ENCODE results near the gene GTF2A2.
"Not testable (repeated sequence)": the region's sequence is repeated elsewhere in the genome, so short reads cannot be mapped to it uniquely, and the experiment has no call there.

The GTF2A2 gene, protein sequence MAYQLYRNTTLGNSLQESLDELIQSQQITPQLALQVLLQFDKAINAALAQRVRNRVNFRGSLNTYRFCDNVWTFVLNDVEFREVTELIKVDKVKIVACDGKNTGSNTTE

DNA sequence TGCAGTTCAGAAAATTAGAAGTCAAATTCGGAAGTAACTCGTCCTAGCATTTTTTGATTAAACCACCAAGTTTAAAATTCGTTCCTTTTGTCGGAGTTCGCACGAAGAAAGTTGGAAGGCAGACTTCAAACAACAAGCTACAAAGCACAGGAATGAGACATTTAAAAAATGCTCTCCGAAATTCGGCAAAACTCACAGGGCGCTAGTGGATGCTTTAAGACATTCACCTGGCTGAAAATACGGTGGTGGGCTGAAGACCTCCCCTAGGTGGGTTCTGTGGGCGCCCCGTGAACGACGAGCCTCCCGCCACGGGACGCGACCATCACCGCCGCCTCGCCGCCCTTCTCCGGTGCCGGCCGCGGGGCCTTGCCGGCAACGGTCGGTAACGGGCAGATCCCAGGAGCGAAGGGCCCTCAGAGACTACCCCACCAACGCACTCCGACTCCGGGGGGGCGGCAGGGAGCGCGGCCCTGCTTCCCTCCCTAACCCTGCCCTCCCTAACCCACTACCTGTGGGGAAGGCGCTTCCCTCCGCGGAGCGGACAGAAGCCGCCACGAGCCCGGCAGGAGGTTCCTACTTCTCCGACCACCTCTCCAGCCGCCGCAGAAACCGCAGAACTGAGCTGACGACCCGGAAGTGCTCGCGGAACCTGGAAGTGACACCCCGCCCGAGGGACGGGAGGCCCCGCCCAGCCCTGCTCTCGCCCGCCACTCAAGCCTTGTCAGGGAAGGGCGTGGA lies at the start of gene GTF2A2:
GTF2A2 (minus strand) TSS at position 619 of the 738 bp plus-strand sequence. CDS start 5,238 bp downstream, outside the sequence.
- peak; percentile 90 for DNase-seq (ENCODE audit: low spot score)

DNA sequence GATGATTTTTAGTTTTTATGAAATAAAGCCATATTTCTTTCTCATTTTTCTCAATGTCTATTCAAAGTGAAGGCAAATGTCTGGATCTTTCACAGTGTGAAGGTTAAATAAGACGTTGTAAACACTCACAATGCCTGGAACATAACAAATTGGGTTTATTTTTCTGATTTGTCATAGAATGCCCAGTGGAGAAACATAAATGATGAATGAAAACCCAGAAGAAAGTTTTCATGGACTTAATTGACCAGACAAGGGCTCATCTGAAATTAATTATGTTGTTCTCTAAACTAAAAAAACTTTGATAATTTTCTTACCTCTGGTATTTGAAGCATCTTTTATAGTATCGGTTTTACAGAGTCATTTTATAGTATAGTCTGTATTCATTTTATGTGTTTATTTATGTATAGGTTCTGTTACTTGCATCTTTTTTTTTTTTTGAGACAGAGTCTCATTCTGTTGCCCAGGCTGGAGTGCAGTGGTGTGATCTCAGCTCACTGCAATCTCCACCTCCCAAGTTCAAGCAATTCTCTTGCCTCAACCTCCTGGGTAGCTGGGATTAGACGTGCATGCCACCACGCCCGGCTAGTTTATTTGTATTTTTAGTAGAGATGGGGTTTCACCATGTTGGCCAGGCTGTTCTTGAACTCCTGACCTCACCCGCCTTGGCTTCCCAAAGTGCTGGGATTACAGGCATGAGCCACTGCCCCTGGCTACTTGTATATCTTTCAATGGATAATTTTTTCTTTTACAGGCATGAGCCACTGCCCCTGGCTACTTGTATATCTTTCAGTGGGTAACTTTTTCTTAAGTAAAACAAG lies 46.9 kb upstream of the GTF2A2 start:
- DNase-seq (ENCODE audit: low spot score), result no peak

DNA sequence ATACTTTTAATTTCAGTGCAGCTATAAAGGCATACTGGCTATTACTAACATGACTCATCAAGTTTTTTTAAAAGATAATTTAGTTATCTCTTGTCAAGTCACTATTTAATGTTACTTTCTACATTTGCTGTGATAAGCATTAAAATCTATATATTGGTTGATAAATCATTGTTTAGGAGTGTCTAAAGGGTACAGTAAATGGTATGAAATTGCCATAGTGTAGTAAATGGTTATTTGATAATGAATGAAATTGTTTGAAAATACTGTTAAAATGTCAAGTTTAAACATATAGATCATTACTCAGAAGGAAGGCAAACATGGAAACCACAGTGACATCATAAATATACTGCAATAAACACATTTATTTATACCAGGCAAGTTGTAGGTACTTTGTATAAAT lies 45.0 kb upstream of the GTF2A2 start:
- no peak for DNase-seq (ENCODE audit: low spot score)

- no peak for DNase-seq (ENCODE audit: low spot score)
Measured at GRCh38 chr15:59701880-59702279, 44.6 kb upstream of the GTF2A2 start.

GRCh38 chr15:59699810-59700431 lies 42.6 kb upstream of the GTF2A2 start:
- DNase-seq (ENCODE audit: low spot score), result no peak

- DNase-seq (ENCODE audit: low spot score), result not testable (repeated sequence)
Measured at GRCh38 chr15:59698065-59698464, 40.8 kb upstream of the GTF2A2 start.

- DNase-seq (ENCODE audit: low spot score), result no peak
Measured at GRCh38 chr15:59696332-59696731, 39.0 kb upstream of the GTF2A2 start.

DNA sequence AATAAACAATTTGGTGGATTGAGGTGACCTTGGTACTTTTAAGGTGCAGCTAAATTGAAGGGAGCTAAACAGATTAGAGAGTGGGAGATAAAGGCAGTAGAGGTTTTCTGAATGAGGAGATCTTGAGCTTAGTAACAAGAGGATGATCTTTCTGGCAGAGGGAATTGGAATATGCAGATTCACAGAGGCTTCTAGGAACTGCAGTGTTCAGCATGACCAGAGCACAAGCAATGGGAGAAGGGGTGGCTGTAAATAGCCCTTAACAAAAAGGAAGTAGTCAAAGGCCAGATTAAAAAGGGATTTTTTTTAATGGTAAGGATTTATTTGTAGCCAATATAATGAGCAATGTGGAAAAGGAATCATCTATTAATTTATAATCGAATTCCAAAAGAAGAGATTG lies 37.5 kb upstream of the GTF2A2 start:
- no peak for DNase-seq (ENCODE audit: low spot score)

DNA sequence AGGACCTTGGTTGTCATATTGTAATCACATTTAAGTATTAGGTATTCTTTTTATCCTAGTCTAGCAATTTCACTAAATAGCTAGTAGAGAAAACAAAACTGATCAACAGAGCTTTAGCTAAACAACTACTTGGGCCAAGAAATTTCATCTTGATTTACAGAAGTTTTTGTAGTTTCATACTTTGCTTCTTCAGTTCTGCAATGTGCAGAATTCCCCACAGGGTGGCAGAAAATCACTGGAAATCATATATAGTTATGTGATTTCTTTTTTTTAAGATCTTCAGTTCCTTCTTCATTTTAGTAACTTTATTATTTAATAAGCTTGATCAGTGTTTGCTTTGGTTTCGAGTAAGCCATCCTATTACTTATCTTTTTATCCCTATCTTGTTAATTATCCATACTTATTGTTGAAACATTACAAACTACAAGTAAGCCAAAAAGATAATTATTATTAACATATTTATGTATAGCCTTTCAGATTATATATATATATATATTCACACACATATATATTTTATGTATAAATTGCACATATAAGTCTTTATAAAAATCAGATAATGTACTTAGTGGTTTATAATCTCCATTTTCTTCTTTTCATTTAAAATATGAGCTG lies 34.0 kb upstream of the GTF2A2 start:
- DNase-seq (ENCODE audit: low spot score), result no peak

GRCh38 chr15:59689626-59690236 lies 32.4 kb upstream of the GTF2A2 start:
- no peak for DNase-seq (ENCODE audit: low spot score)

DNA sequence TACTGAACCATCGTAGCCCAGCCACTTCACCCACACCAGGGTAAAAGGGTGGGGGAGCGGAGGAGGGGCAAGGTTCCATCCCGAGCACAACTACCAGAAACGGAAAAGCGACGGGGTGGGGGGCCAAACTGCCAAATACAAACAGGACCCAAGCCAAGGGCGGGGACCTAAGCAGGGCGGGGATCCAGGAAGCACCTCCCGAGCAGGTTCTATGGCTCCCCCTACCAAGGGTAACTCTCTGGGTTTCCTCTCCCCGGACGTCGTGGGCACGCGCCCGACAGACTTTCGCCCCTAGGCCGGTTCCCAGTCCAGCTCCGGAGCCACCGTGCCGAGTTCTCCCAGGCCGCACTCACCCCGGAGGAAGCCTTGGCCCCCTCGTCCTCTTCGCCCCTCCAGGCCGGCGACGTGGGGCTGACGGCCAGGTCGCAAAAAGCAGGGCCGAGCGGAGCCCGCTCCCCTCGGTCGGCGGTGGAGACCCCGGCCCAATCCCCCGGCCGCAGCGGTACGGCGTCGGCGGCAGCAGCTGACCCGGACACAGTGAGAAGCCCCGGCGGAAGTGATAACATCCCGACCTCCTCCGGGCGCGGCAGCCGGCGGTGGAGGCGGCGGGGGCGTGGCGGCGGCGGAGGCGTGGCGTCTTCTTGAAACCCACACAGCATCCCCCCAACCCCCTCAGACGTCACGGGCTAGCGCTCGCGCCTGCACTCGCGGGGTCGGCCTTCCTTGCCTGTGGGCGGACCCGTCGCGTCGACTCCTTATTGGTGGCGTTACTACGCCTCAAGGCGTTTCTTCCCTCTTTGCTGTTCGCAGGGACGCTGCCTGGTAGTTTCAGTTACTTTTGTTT lies 31.7 kb upstream of the GTF2A2 start, which contains the start of gene BNIP2:
BNIP2 (minus strand) TSS at position 539 of the 844 bp plus-strand sequence. CDS start 6,863 bp downstream, outside the sequence.
- peak; percentile 92 for DNase-seq (ENCODE audit: low spot score)

GRCh38 chr15:59688423-59688781 lies 31.1 kb upstream of the GTF2A2 start:
- DNase-seq (ENCODE audit: low spot score), result peak; percentile 10

GRCh38 chr15:59687836-59688235 lies 30.5 kb upstream of the GTF2A2 start:
- DNase-seq (ENCODE audit: low spot score), result no peak

- DNase-seq (ENCODE audit: low spot score), result no peak
Measured at GRCh38 chr15:59686389-59686788, 29.1 kb upstream of the GTF2A2 start.

GRCh38 chr15:59685737-59686297 lies 28.5 kb upstream of the GTF2A2 start:
- no peak for DNase-seq (ENCODE audit: low spot score)

DNA sequence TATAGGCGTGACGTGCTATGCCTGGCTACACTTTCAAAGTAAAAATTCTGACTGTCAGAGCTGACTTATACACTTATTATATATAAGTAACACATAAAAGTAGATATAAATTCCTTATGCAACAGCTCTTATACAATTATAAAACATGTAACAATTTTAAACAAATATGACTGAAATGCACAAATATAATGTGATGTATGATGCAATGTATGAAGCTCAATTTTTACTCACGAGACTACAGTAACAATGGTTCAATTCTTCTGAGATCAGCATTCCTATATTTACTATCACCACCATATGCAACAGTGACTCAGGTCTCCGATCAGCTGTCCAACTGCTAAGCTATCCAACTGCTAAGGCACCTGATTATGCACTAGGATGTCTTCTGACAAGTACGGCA lies 23.6 kb upstream of the GTF2A2 start:
- DNase-seq (ENCODE audit: low spot score), result no peak

GRCh38 chr15:59680346-59680745 lies 23.0 kb upstream of the GTF2A2 start:
- no peak for DNase-seq (ENCODE audit: low spot score)

GRCh38 chr15:59678620-59679019 lies 21.3 kb upstream of the GTF2A2 start:
- no peak for DNase-seq (ENCODE audit: low spot score)

DNA sequence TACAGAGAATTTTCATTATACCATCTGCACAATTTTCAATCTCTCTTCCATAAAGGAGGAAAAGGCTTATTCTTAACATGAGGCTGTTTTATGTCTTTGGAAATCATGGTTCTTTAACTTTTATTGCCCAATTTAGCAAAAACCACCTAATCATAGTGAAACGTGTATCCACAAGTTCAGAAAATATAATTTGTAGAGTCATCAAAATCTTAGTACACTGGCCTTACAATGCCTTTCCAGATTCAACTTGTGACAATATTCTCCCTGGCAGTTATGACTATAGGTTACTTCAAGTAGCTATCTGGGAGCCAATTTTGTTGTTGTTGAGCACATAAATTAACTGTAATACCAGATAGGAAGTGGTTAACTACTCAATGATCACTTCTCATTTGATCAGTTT lies 20.9 kb upstream of the GTF2A2 start:
- no peak for DNase-seq (ENCODE audit: low spot score)

GRCh38 chr15:59676565-59676964 lies 19.2 kb upstream of the GTF2A2 start:
- DNase-seq (ENCODE audit: low spot score), result no peak

All from HuH-7 (cell line).